ENCODE data around the gene SLC29A3. TPM values are rescaled to one million over a fixed set of nuclear protein-coding genes. Genes with fewer than 3 reads are reported as not detected.
A peak's percentile ranks its signal among the peaks of the same experiment; 100 is the strongest.

The SLC29A3 gene
- polyA plus RNA-seq, 4 donors, result 0.45 to 16.9 (median 2.7) TPM

DNA sequence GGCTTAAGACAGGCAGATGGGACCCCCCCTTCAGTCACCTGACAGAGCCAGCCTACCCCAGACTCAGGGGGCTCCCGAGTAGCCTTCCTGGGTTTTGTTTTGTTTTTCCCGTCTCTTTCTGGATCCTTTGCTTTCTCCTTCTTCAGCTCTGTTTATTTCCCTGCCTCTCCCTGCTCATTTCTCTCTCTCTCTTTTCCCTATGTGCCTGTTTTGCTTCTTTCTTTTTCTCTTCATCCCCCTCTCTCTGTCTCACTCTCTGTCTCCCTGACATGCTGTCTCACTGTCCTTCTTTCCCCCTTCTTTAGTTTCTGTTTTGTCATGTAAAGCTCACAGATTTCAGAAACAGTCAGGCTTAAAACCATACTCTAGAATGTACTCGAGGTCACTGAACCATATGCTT, 38.2 kb upstream of the SLC29A3 start:
- Histone ChIP-seq H3K27me3 (ENCODE audit: control insufficient read depth in 3 of 3, insufficient read depth in 3 of 3, low read length in 3 of 3) (peaks cover 0 to 2% (median 0%) of the 10 kb centered on the region in 3 donors), H3K4me3 (ENCODE audit: low read depth in 1 of 3, low read length in 3 of 3) (no peak overlapping the region), H3K27ac (ENCODE audit: low read depth in 1 of 3, low read length in 2 of 3) (peak overlapping the region in 1 of 3 donors; percentile 27), H3K36me3 (ENCODE audit: control insufficient read depth in 3 of 3, insufficient read depth in 2 of 3, low read depth in 1 of 3, low read length in 3 of 3) (peaks cover 0 to 47% (median 0%) of the 10 kb centered on the region in 3 donors), H3K9me3 (ENCODE audit: control insufficient read depth in 2 of 2, insufficient read depth in 1 of 2, low read depth in 1 of 2, low read length in 1 of 2) (no peaks in the 10 kb centered on the region), H3K4me1 (ENCODE audit: control insufficient read depth in 3 of 3, insufficient read depth in 2 of 3, low read depth in 1 of 3, low read length in 2 of 3) (peaks cover 0 to 5% (median 0%) of the 10 kb centered on the region in 3 donors)
- no peak for DNase-seq
- no peak for FAIRE-seq
- 33 to 57% (median 46%) methylated on average over 3 of the region's 3 CpGs for WGBS, 3 donors

DNA sequence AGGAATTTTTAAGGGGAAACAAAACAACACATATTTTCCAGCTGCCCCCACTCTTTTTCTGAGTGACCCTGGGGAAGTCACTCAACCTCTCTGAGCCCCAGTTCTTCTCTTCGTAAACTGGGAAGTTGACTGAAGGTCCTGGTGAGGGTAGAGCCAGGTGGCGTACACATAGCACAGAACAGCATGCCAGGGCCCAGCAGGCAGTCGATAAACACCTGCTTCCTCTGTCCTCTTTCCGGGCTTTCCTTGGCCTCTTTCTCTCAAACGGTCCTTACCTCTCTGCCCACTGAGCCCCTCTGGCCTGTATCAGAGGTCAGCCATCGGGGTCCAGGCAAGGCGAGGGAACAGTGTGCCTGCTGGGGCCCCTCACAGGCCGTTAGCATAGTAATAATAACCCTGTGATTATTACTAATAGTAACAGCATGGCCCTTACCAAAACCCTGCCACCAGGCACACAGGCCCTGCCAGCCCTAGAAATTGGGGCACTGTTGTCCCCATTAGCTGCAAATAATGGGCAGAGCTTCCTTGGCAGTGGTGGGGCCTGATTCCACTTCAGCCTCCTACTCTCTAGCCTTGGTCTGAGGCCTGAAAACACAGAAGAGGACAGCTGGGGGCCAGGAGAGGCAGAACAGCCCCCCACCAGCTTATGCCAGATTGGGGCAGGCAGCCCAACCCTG, 37.3 kb upstream of the SLC29A3 start:
- H3K4me3 ChIP-seq (ENCODE audit: low read depth in 1 of 3, low read length in 3 of 3), result no peak overlapping the region
- WGBS, 3 donors, result 76 to 80% (median 79%) methylated on average over 8 of the region's 8 CpGs
- no peak overlapping the region for H3K27ac ChIP-seq (ENCODE audit: low read depth in 1 of 3, low read length in 2 of 3)
- H3K27me3 ChIP-seq (ENCODE audit: control insufficient read depth in 3 of 3, insufficient read depth in 3 of 3, low read length in 3 of 3), result peaks cover 0 to 4% (median 0%) of the 10 kb centered on the region in 3 donors
- H3K9me3 ChIP-seq (ENCODE audit: control insufficient read depth in 2 of 2, insufficient read depth in 1 of 2, low read depth in 1 of 2, low read length in 1 of 2), result no peaks in the 10 kb centered on the region
- DNase-seq (no peak), FAIRE-seq (no peak)
- peaks cover 0 to 55% (median 0%) of the 10 kb centered on the region in 3 donors for H3K36me3 ChIP-seq (ENCODE audit: control insufficient read depth in 3 of 3, insufficient read depth in 2 of 3, low read depth in 1 of 3, low read length in 3 of 3)
- H3K4me1 ChIP-seq (ENCODE audit: control insufficient read depth in 3 of 3, insufficient read depth in 2 of 3, low read depth in 1 of 3, low read length in 2 of 3), result peaks cover 0 to 5% (median 0%) of the 10 kb centered on the region in 3 donors

DNA sequence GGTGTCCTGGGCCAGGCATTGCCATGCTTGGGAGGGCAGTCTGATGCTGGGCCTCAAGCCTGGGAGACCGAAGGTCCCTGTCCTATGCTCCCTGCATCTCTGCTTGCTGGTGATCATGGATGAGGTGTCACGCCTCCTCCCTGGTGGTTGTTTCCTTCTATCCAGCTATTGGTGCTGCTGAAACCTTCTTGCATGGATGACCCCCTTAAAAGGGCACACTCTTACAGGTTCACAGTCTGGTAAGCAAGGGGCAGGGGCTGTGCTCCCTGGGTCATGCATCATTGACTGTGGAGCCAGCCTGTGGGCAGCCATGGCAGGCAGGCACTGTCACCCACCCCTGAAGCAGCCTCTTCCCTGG, 36.8 kb upstream of the SLC29A3 start:
- no peak overlapping the region for H3K4me3 ChIP-seq (ENCODE audit: low read depth in 1 of 3, low read length in 3 of 3)
- FAIRE-seq, result no peak
- peaks cover 0 to 4% (median 0%) of the 10 kb centered on the region in 3 donors for H3K27me3 ChIP-seq (ENCODE audit: control insufficient read depth in 3 of 3, insufficient read depth in 3 of 3, low read length in 3 of 3)
- WGBS, 3 donors, result 80 to 89% (median 88%) methylated on average over 2 of the region's 2 CpGs
- H3K9me3 ChIP-seq (ENCODE audit: control insufficient read depth in 2 of 2, insufficient read depth in 1 of 2, low read depth in 1 of 2, low read length in 1 of 2), result no peaks in the 10 kb centered on the region
- H3K27ac ChIP-seq (ENCODE audit: low read depth in 1 of 3, low read length in 2 of 3), result no peak overlapping the region
- no peak for DNase-seq
- H3K4me1 ChIP-seq (ENCODE audit: control insufficient read depth in 3 of 3, insufficient read depth in 2 of 3, low read depth in 1 of 3, low read length in 2 of 3), result peaks cover 0 to 5% (median 0%) of the 10 kb centered on the region in 3 donors
- H3K36me3 ChIP-seq (ENCODE audit: control insufficient read depth in 3 of 3, insufficient read depth in 2 of 3, low read depth in 1 of 3, low read length in 3 of 3), result peaks cover 0 to 56% (median 0%) of the 10 kb centered on the region in 3 donors

DNA sequence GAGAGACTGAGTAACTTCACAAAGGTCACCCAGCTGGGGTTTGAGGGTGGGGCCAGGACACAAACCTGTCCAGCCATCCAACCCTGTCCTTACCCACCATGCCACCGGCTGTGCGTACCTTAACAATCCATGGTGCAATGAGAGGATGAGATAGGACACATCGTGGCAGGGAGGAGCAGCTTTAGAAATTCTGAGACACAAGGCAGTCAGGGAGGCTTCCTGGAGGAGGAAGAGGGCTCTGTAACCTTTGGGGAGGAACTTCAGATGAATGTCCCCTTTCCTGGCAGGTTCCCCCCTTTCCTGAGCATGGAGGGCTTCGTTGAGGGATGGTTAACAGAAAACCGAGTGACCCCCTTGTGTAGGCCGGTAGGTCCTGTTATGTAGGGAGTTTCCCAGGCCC, 35.6 kb upstream of the SLC29A3 start:
- no peaks in the 10 kb centered on the region for H3K9me3 ChIP-seq (ENCODE audit: control insufficient read depth in 2 of 2, insufficient read depth in 1 of 2, low read depth in 1 of 2, low read length in 1 of 2)
- FAIRE-seq, result no peak
- DNase-seq, result no peak
- H3K4me3 ChIP-seq (ENCODE audit: low read depth in 1 of 3, low read length in 3 of 3), result no peak overlapping the region
- H3K4me1 ChIP-seq (ENCODE audit: control insufficient read depth in 3 of 3, insufficient read depth in 2 of 3, low read depth in 1 of 3, low read length in 2 of 3), result peaks cover 0 to 5% (median 0%) of the 10 kb centered on the region in 3 donors
- H3K27ac ChIP-seq (ENCODE audit: low read depth in 1 of 3, low read length in 2 of 3), result no peak overlapping the region
- 71 to 86% (median 82%) methylated on average over 6 of the region's 6 CpGs for WGBS, 3 donors
- H3K27me3 ChIP-seq (ENCODE audit: control insufficient read depth in 3 of 3, insufficient read depth in 3 of 3, low read length in 3 of 3), result peaks cover 0 to 4% (median 0%) of the 10 kb centered on the region in 3 donors
- peaks cover 0 to 64% (median 0%) of the 10 kb centered on the region in 3 donors for H3K36me3 ChIP-seq (ENCODE audit: control insufficient read depth in 3 of 3, insufficient read depth in 2 of 3, low read depth in 1 of 3, low read length in 3 of 3)

DNA sequence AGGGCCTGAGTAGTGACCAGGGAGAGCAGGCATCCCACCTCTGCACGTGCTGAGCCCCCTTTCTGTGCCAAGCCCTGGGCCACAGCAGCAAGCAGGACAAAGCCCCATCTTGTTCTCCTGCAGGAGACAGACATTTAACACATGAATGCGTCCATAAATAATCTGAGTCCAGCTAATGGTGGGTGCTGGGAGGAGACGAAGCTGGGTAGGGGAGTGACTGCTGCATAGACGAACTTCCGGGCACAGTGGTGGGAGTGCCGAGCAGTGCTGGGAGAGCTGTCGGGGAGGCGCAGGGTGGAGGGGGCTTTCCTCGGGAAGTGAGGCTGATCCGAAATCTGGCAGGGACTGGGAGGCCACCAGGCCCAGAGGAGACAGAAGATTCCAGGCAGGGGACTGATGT, 35.2 kb upstream of the SLC29A3 start:
- FAIRE-seq (no peak), DNase-seq (no peak)
- Histone ChIP-seq H3K9me3 (ENCODE audit: control insufficient read depth in 2 of 2, insufficient read depth in 1 of 2, low read depth in 1 of 2, low read length in 1 of 2) (no peaks in the 10 kb centered on the region), H3K27me3 (ENCODE audit: control insufficient read depth in 3 of 3, insufficient read depth in 3 of 3, low read length in 3 of 3) (peaks cover 0 to 4% (median 0%) of the 10 kb centered on the region in 3 donors), H3K36me3 (ENCODE audit: control insufficient read depth in 3 of 3, insufficient read depth in 2 of 3, low read depth in 1 of 3, low read length in 3 of 3) (peaks cover 0 to 66% (median 0%) of the 10 kb centered on the region in 3 donors), H3K4me3 (ENCODE audit: low read depth in 1 of 3, low read length in 3 of 3) (no peak overlapping the region), H3K4me1 (ENCODE audit: control insufficient read depth in 3 of 3, insufficient read depth in 2 of 3, low read depth in 1 of 3, low read length in 2 of 3) (peaks cover 0 to 5% (median 0%) of the 10 kb centered on the region in 3 donors), H3K27ac (ENCODE audit: low read depth in 1 of 3, low read length in 2 of 3) (no peak overlapping the region)
- WGBS, 3 donors, result 85 to 87% (median 85%) methylated on average over 10 of the region's 10 CpGs

DNA sequence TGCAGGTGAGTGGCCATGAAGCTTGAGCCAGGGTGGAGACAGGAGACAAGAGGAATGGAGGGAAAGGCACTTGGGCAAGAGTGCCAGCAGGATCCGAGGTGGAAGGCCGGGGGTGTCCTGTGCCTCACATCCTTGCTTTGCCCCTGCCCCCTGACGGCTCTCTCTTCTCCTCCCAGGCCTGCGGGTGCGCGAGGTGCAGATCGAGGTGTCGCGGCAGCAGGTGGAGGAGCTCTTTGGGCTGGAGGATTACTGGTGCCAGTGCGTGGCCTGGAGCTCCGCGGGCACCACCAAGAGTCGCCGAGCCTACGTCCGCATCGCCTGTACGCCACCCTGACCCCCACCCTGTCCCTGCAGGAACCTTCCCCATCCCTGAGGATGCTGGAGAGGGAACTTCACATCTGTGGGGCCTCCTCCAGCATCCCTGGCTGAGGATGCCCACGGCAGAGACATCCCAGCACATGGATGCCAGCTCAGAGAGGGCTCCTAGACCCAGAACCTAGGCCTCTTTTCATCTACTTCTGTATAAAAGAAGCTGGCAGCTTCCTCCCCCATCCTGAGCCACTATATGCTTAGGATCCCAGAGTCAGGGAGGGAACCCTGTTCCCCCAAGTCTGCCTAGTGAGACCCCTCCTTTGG, 34.4 kb upstream of the SLC29A3 start:
- DNase-seq (no peak), FAIRE-seq (no peak)
- Histone ChIP-seq H3K36me3 (ENCODE audit: control insufficient read depth in 3 of 3, insufficient read depth in 2 of 3, low read depth in 1 of 3, low read length in 3 of 3) (peaks cover 0 to 73% (median 0%) of the 10 kb centered on the region in 3 donors), H3K4me3 (ENCODE audit: low read depth in 1 of 3, low read length in 3 of 3) (no peak overlapping the region), H3K9me3 (ENCODE audit: control insufficient read depth in 2 of 2, insufficient read depth in 1 of 2, low read depth in 1 of 2, low read length in 1 of 2) (no peaks in the 10 kb centered on the region), H3K4me1 (ENCODE audit: control insufficient read depth in 3 of 3, insufficient read depth in 2 of 3, low read depth in 1 of 3, low read length in 2 of 3) (peaks cover 0 to 13% (median 0%) of the 10 kb centered on the region in 3 donors), H3K27ac (ENCODE audit: low read depth in 1 of 3, low read length in 2 of 3) (no peak overlapping the region), H3K27me3 (ENCODE audit: control insufficient read depth in 3 of 3, insufficient read depth in 3 of 3, low read length in 3 of 3) (peaks cover 0 to 4% (median 0%) of the 10 kb centered on the region in 3 donors)
- 86 to 90% (median 89%) methylated on average over 19 of the region's 19 CpGs for WGBS, 3 donors

DNA sequence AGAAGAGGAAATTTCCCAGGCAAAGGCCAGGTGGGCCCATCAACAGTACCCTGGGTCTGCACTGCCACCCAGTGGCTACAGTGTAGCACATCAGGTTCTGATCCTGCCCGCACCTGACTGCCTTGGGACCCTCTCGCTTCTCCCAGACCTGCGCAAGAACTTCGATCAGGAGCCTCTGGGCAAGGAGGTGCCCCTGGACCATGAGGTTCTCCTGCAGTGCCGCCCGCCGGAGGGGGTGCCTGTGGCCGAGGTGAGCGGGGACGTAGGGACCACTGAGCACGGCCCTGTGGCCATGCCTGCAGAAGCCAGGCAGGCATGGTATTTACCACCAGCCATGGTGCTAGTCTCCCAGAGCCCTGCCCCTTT, 33.9 kb upstream of the SLC29A3 start:
- 37 to 55% (median 51%) methylated on average over 9 to 11 of the region's 11 CpGs for WGBS, 3 donors
- H3K36me3 ChIP-seq (ENCODE audit: control insufficient read depth in 3 of 3, insufficient read depth in 2 of 3, low read depth in 1 of 3, low read length in 3 of 3), result peaks cover 0 to 71% (median 0%) of the 10 kb centered on the region in 3 donors

DNA sequence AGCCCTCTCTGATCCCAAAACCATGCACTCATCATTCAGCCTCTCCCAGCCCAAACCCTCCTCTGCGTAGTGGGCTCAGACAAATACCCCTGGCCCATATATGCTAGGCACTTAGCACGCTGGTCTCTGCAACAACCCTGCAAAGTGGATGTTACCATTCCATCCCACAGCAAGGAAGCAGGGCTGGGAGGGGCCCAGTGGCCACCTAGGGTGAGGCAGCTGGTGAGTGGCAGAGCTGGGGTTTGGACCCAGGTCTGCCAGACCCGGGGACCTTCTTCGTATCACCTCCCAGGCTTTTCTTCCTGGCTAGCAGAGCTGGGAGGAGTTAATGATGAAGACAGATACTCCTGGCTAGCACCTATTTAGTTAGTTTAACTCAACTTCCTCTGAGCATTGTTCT, 33.1 kb upstream of the SLC29A3 start:
- no peak for FAIRE-seq
- no peak overlapping the region for H3K27ac ChIP-seq (ENCODE audit: low read depth in 1 of 3, low read length in 2 of 3)
- no peak for DNase-seq
- peaks cover 0 to 4% (median 0%) of the 10 kb centered on the region in 3 donors for H3K27me3 ChIP-seq (ENCODE audit: control insufficient read depth in 3 of 3, insufficient read depth in 3 of 3, low read length in 3 of 3)
- WGBS, 3 donors, result 61 to 77% (median 70%) methylated on average over 4 of the region's 4 CpGs
- H3K4me1 ChIP-seq (ENCODE audit: control insufficient read depth in 3 of 3, insufficient read depth in 2 of 3, low read depth in 1 of 3, low read length in 2 of 3), result peaks cover 0 to 26% (median 0%) of the 10 kb centered on the region in 3 donors
- no peaks in the 10 kb centered on the region for H3K9me3 ChIP-seq (ENCODE audit: control insufficient read depth in 2 of 2, insufficient read depth in 1 of 2, low read depth in 1 of 2, low read length in 1 of 2)
- H3K36me3 ChIP-seq (ENCODE audit: control insufficient read depth in 3 of 3, insufficient read depth in 2 of 3, low read depth in 1 of 3, low read length in 3 of 3), result peaks cover 0 to 69% (median 0%) of the 10 kb centered on the region in 3 donors
- no peak overlapping the region for H3K4me3 ChIP-seq (ENCODE audit: low read depth in 1 of 3, low read length in 3 of 3)

More for the DNA sequence above, 33.9 kb upstream of the SLC29A3 start:
- H3K4me3 ChIP-seq (ENCODE audit: low read depth in 1 of 3, low read length in 3 of 3), result no peak overlapping the region
- H3K27ac ChIP-seq (ENCODE audit: low read depth in 1 of 3, low read length in 2 of 3), result no peak overlapping the region
- H3K4me1 ChIP-seq (ENCODE audit: control insufficient read depth in 3 of 3, insufficient read depth in 2 of 3, low read depth in 1 of 3, low read length in 2 of 3), result peaks cover 0 to 18% (median 0%) of the 10 kb centered on the region in 3 donors
- no peaks in the 10 kb centered on the region for H3K9me3 ChIP-seq (ENCODE audit: control insufficient read depth in 2 of 2, insufficient read depth in 1 of 2, low read depth in 1 of 2, low read length in 1 of 2)
- DNase-seq, result peak; percentile 36 to 66
- peaks cover 0 to 4% (median 0%) of the 10 kb centered on the region in 3 donors for H3K27me3 ChIP-seq (ENCODE audit: control insufficient read depth in 3 of 3, insufficient read depth in 3 of 3, low read length in 3 of 3)
- FAIRE-seq, result no peak

All from small intestine (tissue), 7 donors.